IMR-90 (cell line): ENCODE measurements around the gene C1orf116. TPM values are rescaled to one million over a fixed set of nuclear protein-coding genes. Genes with fewer than 3 reads are reported as not detected.
"Not testable (repeated sequence)": the region's sequence is repeated elsewhere in the genome, so short reads cannot be mapped to it uniquely, and the experiment has no call there.

Source experiments
- ATAC-seq: fragments of 200-7000 bp; cut with Tn5 transposase; 2 replicates; pipeline ENCODE4 v1.9.1; 2020; ENCODE audit warnings: low read depth, mild to moderate bottlenecking, moderate library complexity
- BruUV-seq: library from RNA; stranded (reverse); fragments of 400-500 nt; replicated peaks from 2 replicates; lab custom pipeline; 2021; lab: Mats Ljungman, UMichigan
- CTCF ChIA-PET: fragments of 300-600 bp; formaldehyde crosslinking; extraction: SDS; loops from one replicate; lab custom pipeline; 2021; ENCODE audit warnings: antibody characterized with exemption; lab: Yijun Ruan, JAX
- POLR2A ChIA-PET: fragments of 300-600 bp; sonication (Branson Sonifier 250); formaldehyde crosslinking; loops from one replicate; lab custom pipeline; 2022; ENCODE audit warnings: antibody characterized with exemption; ENCODE audit not compliant: unreplicated experiment; lab: Charles Lee
- DNase-seq: peaks from one replicate; pipeline ENCODE4 v3.0.0; 2013
- H2AFZ ChIP-seq: replicated peaks from 2 replicates; pipeline ENCODE3; 2013; ENCODE audit warnings: low read length, mild to moderate bottlenecking; ENCODE audit not compliant: poor library complexity
- H2AK5ac ChIP-seq: 2 replicates; pipeline ENCODE4 v1.6.1; 2013; ENCODE audit warnings: low read depth, low read length, inconsistent platforms
- H2AK9ac ChIP-seq: replicated peaks from 2 replicates; pipeline ENCODE3; 2013; ENCODE audit warnings: mild to moderate bottlenecking, low read depth, low read length, moderate library complexity; ENCODE audit not compliant: poor library complexity
- H2BK120ac ChIP-seq: 2 replicates; pipeline ENCODE4 v1.6.1; 2013; ENCODE audit warnings: low read depth, low read length, inconsistent platforms
- H2BK15ac ChIP-seq: 3 replicates; pipeline ENCODE4 v1.6.1; 2013; ENCODE audit warnings: low read depth, low read length, inconsistent platforms
- H2BK20ac ChIP-seq: 2 replicates; pipeline ENCODE4 v1.6.1; 2013; ENCODE audit warnings: low read depth, mild to moderate bottlenecking, inconsistent platforms, low read length, moderate library complexity
- H2BK5ac ChIP-seq: 2 replicates; pipeline ENCODE4 v1.6.1; 2013; ENCODE audit warnings: mild to moderate bottlenecking, low read depth, low read length, inconsistent platforms; ENCODE audit not compliant: poor library complexity, severe bottlenecking
- H3K14ac ChIP-seq: replicated peaks from 2 replicates; pipeline ENCODE4 v1.6.1; 2013; ENCODE audit warnings: low read depth, low read length, inconsistent platforms
- H3K18ac ChIP-seq: 2 replicates; pipeline ENCODE4 v1.6.1; 2013; ENCODE audit warnings: low read depth, low read length, control low read depth
- H3K23ac ChIP-seq: 2 replicates; pipeline ENCODE4 v1.6.1; 2013; ENCODE audit warnings: low read depth, low read length, inconsistent platforms
- H3K27ac ChIP-seq: 2 replicates; pipeline ENCODE4 v1.5.1; 2013; ENCODE audit warnings: mild to moderate bottlenecking, control low read depth, low read length; ENCODE audit not compliant: insufficient read depth
- H3K27me3 ChIP-seq: 2 replicates; pipeline ENCODE4 v1.6.1; 2013; ENCODE audit warnings: low read length; ENCODE audit not compliant: control insufficient read depth, insufficient read depth
- H3K36me3 ChIP-seq: 2 replicates; pipeline ENCODE4 v1.6.1; 2013; ENCODE audit warnings: low read length, mixed read lengths; ENCODE audit not compliant: control insufficient read depth, insufficient read depth
- H3K4ac ChIP-seq: 2 replicates; pipeline ENCODE4 v1.6.1; 2013; ENCODE audit warnings: low read depth, low read length, inconsistent platforms
- H3K4me1 ChIP-seq: 2 replicates; pipeline ENCODE4 v1.6.1; 2013; ENCODE audit warnings: low read length, mixed read lengths; ENCODE audit not compliant: control insufficient read depth, insufficient read depth
- H3K4me2 ChIP-seq: 2 replicates; pipeline ENCODE4 v1.6.1; 2013; ENCODE audit warnings: low read depth, mild to moderate bottlenecking, control low read depth, low read length, moderate library complexity
- H3K4me3 ChIP-seq: 2 replicates; pipeline ENCODE4 v1.5.1; 2013; ENCODE audit warnings: low read depth, mild to moderate bottlenecking, control low read depth, low read length, moderate library complexity; ENCODE audit not compliant: insufficient read depth
- H3K56ac ChIP-seq: 2 replicates; pipeline ENCODE4 v1.6.1; 2013; ENCODE audit warnings: low read length, inconsistent platforms; ENCODE audit not compliant: insufficient read depth; ENCODE audit errors: extremely low read depth
- H3K79me1 ChIP-seq, 2 experiments: 2 replicates each; pipeline ENCODE4 v1.6.1; 2013; ENCODE audit warnings: low read length in 2 of 2, inconsistent platforms in 1 of 2, low read depth in 1 of 2
- H3K9ac ChIP-seq: 2 replicates; pipeline ENCODE4 v1.6.1; 2013; ENCODE audit warnings: low read depth, low read length, control low read depth
- H3K9me1 ChIP-seq: 2 replicates; pipeline ENCODE4 v1.6.1; 2013; ENCODE audit warnings: low read length, inconsistent platforms; ENCODE audit not compliant: insufficient read depth
- H3K9me3 ChIP-seq: 2 replicates; pipeline ENCODE4 v1.6.1; 2013; ENCODE audit warnings: low read length; ENCODE audit not compliant: control insufficient read depth, insufficient read depth
- H4K20me1 ChIP-seq: 2 replicates; pipeline ENCODE4 v1.6.1; 2013; ENCODE audit warnings: low read length, inconsistent platforms; ENCODE audit not compliant: insufficient read depth
- H4K5ac ChIP-seq: 2 replicates; pipeline ENCODE4 v1.6.1; 2013; ENCODE audit warnings: mild to moderate bottlenecking, low read depth, low read length, control low read depth
- H4K8ac ChIP-seq, 2 experiments: 2 replicates each; pipeline ENCODE4 v1.6.1; 2013; ENCODE audit warnings: low read depth in 2 of 2, low read length in 2 of 2, control low read depth in 1 of 2, inconsistent platforms in 1 of 2
- H4K91ac ChIP-seq: 2 replicates; pipeline ENCODE4 v1.6.1; 2013; ENCODE audit warnings: low read depth, low read length, inconsistent platforms; ENCODE audit not compliant: insufficient read depth
- CEBPB ChIP-seq: IDR thresholded peaks from 2 replicates; pipeline ENCODE4 v1.6.1; 2012; ENCODE audit warnings: low read depth, low read length, improper control_type of control experiment
- CHD1 ChIP-seq: IDR thresholded peaks from 2 replicates; pipeline ENCODE4 v1.6.1; 2012; ENCODE audit warnings: low read depth, low read length, improper control_type of control experiment
- FOS ChIP-seq: fragments of 150-350 bp; IDR thresholded peaks from 2 replicates; pipeline ENCODE4 v1.6.1; 2016; ENCODE audit warnings: low read depth, low read length
- POLR2A ChIP-seq: IDR thresholded peaks from 2 replicates; pipeline ENCODE4 v1.6.1; 2012; ENCODE audit warnings: mild to moderate bottlenecking, low read depth, low read length
- RAD21 ChIP-seq: IDR thresholded peaks from 2 replicates; pipeline ENCODE4 v1.6.1; 2012; ENCODE audit warnings: low read length, improper control_type of control experiment
- WGBS, 2 experiments: methylation state at CpG; one replicate each; pipeline versions ENCODE4 v1.1.5 to v1.1.7; 2013; ENCODE audit warnings: missing lambda C conversion rate in 2 of 2; ENCODE audit not compliant: insufficient read length in 1 of 2; ENCODE audit errors: extremely low coverage in 2 of 2; 5-methylcytosine and 5-hydroxymethylcytosine counted together
- dilution Hi-C: fragments of 300-500 bp; cut with HindIII; formaldehyde crosslinking; loops from one replicate; pipeline ENCODE4 v1.14.3; 2018; ENCODE audit warnings: low sequenced_read_pairs; ENCODE audit not compliant: unreplicated experiment
- in situ Hi-C: fragments of 300-500 bp; cut with MboI; formaldehyde crosslinking; loops from 3 replicates; pipeline ENCODE4 v1.14.3; 2019; ENCODE audit warnings: low sequenced_read_pairs, inconsistent platforms, mixed read lengths
- intact Hi-C: fragments of 100-400 bp; cut with micrococcal nuclease; formaldehyde crosslinking; loops from 2 replicates; pipeline ENCODE4 v1.10.0; 2022
- polyA plus RNA-seq, 3 experiments: library from polyadenylated mRNA; depleted of rRNA; stranded (reverse); fragments of >200 nt; gene quantifications; 2 replicates each; pipeline ENCODE4 v1.2.3, GENCODE V29; 2012; ENCODE audit warnings: low replicate concordance in 1 of 3
- total RNA-seq: library from RNA; depleted of rRNA; stranded (reverse); fragments of >200 nt; gene quantifications from 2 replicates; pipeline ENCODE4 v1.2.3, GENCODE V29; 2012

The C1orf116 gene
- total and polyA plus RNA-seq, 2 of the 4 experiments (the other 2 are of a cell fraction): under 0.01 to 0.03 TPM

- TF ChIP-seq CHD1 (no peak), CEBPB (0 out of 2 replicates have a peak, but pooled peaks have one; percentile 9), RAD21 (no peak), FOS (no peak), POLR2A (no peak)
- Histone ChIP-seq H3K9me3 (no peaks in the 10 kb centered on the region), H3K56ac (no peak overlapping the region), H2AK5ac (no peak overlapping the region), H3K4ac (no peak overlapping the region), H2BK15ac (no peak overlapping the region), H3K23ac (no peak overlapping the region), H4K91ac (no peak overlapping the region), H3K9me1 (no peaks in the 10 kb centered on the region), H3K18ac (no peak overlapping the region), H4K8ac (no peak overlapping the region), H3K36me3 (peaks cover 7% of the 10 kb centered on the region), H3K4me2 (no peak overlapping the region), H2BK5ac (no peak overlapping the region), H3K4me1 (peaks cover 2% of the 10 kb centered on the region; the same call in 1 of the 2 replicates), H3K27me3 (no peaks in the 10 kb centered on the region), H2AK9ac (no peak overlapping the region), H4K5ac (no peak overlapping the region), H3K4me3 (no peak overlapping the region), H3K14ac (no peak overlapping the region), H2BK20ac (no peak overlapping the region), H3K79me1 (peaks cover 13 to 26% of the 10 kb centered on the region in 2 experiments), H3K9ac (no peak overlapping the region; the same call in 1 of the 2 replicates), H2AFZ (no peak overlapping the region), H2BK120ac (no peak overlapping the region), H4K20me1 (peaks cover 10% of the 10 kb centered on the region; the same call in 1 of the 2 replicates), H3K27ac (no peak overlapping the region)
- no TSS peak for BruUV-seq
- in situ Hi-C loops: no loop called here
- DNase-seq (no peak), ATAC-seq (no peak)
- dilution Hi-C loops: no loop called here
- CTCF ChIA-PET: interaction anchor here (0.9 to 1.4 kb wide), 2 partner anchors 7 to 12 kb away, joined by 3 read pairs; partner anchors contain the start of gene PFKFB2
- intact Hi-C loops: no loop called here
- POLR2A ChIA-PET: no interaction called here
- WGBS, 2 experiments: no CpG with 5 or more reads among the region's 2 CpGs
Measured at GRCh38 chr1:207045453-207045852, 12.9 kb upstream of the C1orf116 start.

- H3K4me1 ChIP-seq, CTCF ChIA-PET, H3K56ac ChIP-seq, H4K8ac ChIP-seq, H2AK5ac ChIP-seq, POLR2A ChIA-PET, intact Hi-C loops, H3K9me3 ChIP-seq, H3K9ac ChIP-seq, H4K91ac ChIP-seq, in situ Hi-C loops, H3K18ac ChIP-seq, BruUV-seq, H3K9me1 ChIP-seq, H3K27ac ChIP-seq, ATAC-seq, H4K20me1 ChIP-seq, H2BK20ac ChIP-seq, H2AK9ac ChIP-seq, H2BK5ac ChIP-seq, H3K27me3 ChIP-seq, H4K5ac ChIP-seq, H2AFZ ChIP-seq, H3K4ac ChIP-seq, H3K36me3 ChIP-seq, H3K79me1 ChIP-seq, H3K23ac ChIP-seq, H2BK15ac ChIP-seq, dilution Hi-C loops, H2BK120ac ChIP-seq, H3K4me3 ChIP-seq, H3K4me2 ChIP-seq, DNase-seq, H3K14ac ChIP-seq: not testable (repeated sequence)
- WGBS, 2 experiments: no CpG with 5 or more reads among the region's 2 CpGs
Measured at GRCh38 chr1:207041397-207041796, 8.8 kb upstream of the C1orf116 start.
